GM10847 (cell line): ENCODE measurements around the gene MAP3K2.

Source experiments
- POLR2A ChIP-seq: IDR thresholded peaks from 2 replicates; pipeline ENCODE4 v1.6.1; 2011; ENCODE audit not compliant: insufficient read length; ENCODE audit errors: extremely low read depth

MAP3K2 gene

DNA sequence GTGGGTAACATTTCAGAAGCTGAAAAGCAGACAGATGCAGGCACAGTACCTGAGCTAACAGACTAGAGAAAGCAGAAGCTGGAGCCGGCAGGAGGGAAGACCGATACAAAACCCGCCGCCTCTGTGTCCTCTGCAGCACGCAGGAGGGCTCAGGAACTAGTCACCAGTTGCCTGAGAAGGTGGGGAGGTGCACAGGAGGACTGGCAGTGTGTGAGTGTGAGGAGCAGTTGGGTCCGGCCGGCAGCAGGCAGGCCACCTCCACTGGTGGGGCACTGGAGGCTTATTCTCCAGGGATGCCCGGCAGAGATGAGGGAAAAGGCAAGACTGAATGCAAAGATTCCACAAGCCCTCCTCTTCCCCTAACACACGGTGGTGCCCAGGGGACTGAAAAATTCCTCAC is 112.0 kb downstream of the MAP3K2 start:
- TF ChIP-seq POLR2A: no peak

GRCh38 chr2:127275356-127275755 is 112.4 kb downstream of the MAP3K2 start:
- no peak for TF ChIP-seq POLR2A

GRCh38 chr2:127270663-127271062 is 117.1 kb downstream of the MAP3K2 start:
- TF ChIP-seq POLR2A: no peak

DNA sequence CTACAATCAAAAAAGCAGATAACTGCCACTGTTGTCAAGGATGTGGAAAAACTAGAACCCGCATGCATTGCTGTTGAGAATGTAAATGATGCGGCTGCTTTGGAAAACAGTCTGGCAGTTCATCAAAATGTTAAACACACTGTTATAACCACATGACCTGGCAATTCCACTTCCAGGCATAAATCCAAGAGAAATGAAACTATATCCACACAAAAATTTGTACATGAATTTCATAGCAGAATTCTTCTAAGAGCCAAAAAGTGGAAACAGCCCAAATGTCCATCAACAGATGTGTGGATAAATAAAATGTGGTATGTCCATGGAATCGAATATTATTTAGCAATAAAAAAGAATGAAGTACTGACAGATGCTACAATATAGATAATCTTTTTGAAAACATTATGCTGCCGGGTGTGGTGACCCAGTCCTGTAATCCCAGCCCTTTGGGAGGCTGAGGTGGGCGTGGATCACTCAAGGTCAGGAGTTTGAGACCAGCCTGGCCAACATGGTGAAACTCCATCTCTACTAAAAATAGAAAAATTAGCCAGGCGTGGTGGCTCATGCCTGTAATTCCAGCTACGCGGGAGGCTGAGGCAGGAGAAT is 125.9 kb downstream of the MAP3K2 start:
- TF ChIP-seq POLR2A: no peak

- TF ChIP-seq POLR2A: no peak
These were observed 128.4 kb downstream of the MAP3K2 start for GRCh38 chr2:127259355-127259754.

- TF ChIP-seq POLR2A: no peak
These were observed 130.9 kb downstream of the MAP3K2 start for GRCh38 chr2:127256866-127257265.

- TF ChIP-seq POLR2A: no peak
These were observed 131.4 kb downstream of the MAP3K2 start for GRCh38 chr2:127256381-127256780.

- TF ChIP-seq POLR2A: no peak
These were observed 132.1 kb downstream of the MAP3K2 start for GRCh38 chr2:127255721-127256120.

DNA sequence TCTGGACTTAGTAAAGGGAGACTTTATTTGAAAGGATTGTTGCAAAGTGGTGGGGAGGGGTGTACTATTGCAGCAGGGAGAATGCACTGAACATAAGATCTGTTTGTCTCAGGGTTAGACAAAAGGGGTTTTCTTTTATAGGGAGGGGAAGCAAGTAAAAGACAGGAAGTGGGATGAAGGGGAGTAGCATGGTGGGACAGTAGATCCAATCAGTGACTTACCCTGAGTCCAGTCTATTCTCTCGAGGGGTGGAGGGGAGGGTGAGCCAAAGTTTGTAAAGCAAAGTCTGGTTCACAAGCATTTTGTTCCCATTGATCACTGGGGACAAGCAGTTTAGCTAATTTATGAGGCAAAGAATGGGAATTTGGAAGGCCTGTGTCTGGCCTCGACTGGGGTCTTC is 132.6 kb downstream of the MAP3K2 start:
- no peak for TF ChIP-seq POLR2A

GRCh38 chr2:127254386-127254981 is 133.3 kb downstream of the MAP3K2 start:
- TF ChIP-seq POLR2A: no peak
